ES-I3 (cell line): Measurements from ENCODE around the gene KRTAP10-4.

Experiments used
- H3K36me3 ChIP-seq: 2 replicates; pipeline ENCODE4 v1.6.1; 2013; ENCODE audit warnings: mild to moderate bottlenecking, low read length, control low read depth, moderate library complexity; ENCODE audit not compliant: insufficient read depth
- H3K4me1 ChIP-seq: 2 replicates; pipeline ENCODE4 v1.6.1; 2013; ENCODE audit warnings: mild to moderate bottlenecking, control low read depth, low read length; ENCODE audit not compliant: insufficient read depth
- H3K9ac ChIP-seq: 2 replicates; pipeline ENCODE4 v1.6.1; 2013; ENCODE audit warnings: low read depth, mild to moderate bottlenecking, low read length, moderate library complexity
- H3K9me3 ChIP-seq: 2 replicates; pipeline ENCODE4 v1.6.1; 2013; ENCODE audit warnings: mild to moderate bottlenecking, low read length, moderate library complexity; ENCODE audit not compliant: control insufficient read depth, insufficient read depth

KRTAP10-4 gene

DNA sequence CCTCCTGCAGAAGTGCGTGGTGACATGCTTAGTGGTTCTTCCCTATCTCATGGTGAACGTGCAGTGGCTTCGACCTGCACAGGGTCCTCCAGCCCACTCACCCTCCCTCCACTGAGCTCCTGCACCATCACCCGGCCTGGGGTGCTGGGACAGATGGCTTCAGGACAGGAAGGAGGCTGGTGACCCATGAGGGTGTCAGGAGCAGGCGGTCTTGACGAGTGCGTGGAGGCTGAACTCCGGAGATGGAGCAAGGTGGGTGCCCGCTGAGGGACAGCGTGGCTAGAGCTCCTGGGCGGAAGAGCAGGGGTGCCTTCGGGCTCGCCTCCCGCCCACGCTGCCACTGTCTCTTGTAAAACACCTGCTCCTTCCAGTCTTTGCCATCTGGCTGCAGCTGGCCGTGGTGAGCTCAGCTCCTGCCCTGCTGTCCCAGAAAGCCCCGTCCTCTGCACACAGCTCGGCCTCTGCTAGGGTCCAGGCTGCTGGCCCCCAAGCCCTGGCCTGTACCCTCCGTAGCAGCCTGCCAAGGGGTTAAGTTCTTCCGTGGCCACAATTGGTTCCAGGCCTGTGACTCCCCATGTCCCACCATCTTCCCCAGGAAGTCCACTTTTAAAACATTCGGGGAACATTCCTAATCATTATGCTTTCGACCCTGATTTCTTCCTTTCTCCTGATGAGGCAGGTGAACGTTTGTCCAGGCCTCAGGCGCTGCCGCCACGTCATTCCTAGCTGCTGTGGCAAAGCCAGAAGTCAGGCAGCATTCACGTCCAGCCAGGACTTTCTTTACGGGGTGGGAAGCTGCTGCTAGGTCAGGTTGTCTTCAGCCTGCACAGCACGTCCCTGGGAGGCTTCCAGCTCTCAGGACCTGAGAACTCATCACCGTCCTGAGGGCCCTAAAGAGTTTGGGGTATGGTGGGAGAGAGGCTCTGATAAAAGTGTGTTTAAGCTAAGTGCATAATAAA, 41.6 kb upstream of the KRTAP10-4 start:
- H3K36me3 ChIP-seq = no peaks in the 10 kb centered on the region
- no peaks in the 10 kb centered on the region for H3K4me1 ChIP-seq
- no peaks in the 10 kb centered on the region for H3K9me3 ChIP-seq
- H3K9ac ChIP-seq = no peak overlapping the region

DNA sequence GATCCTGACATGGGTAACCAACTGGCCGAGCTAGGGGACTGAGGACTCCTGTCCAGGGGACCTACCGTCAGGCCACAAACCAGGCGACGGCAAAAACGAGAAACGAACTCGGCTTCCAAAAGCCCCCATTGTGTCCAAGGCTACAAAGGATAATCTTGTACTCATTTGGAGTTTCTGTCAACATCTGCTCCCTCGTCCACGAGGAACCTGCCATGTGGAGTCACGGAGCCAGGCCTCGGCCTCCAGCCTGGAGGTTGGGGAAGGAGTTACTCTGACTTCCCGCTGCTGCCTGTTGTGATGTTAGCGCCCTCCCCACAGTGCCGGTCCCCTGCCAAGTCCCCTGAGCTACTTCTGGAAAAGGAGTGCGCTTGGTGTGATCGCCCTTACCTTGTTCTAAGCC, 40.8 kb upstream of the KRTAP10-4 start:
- H3K36me3 ChIP-seq = no peaks in the 10 kb centered on the region
- H3K9me3 ChIP-seq = no peaks in the 10 kb centered on the region
- no peak overlapping the region for H3K9ac ChIP-seq
- no peaks in the 10 kb centered on the region for H3K4me1 ChIP-seq

DNA sequence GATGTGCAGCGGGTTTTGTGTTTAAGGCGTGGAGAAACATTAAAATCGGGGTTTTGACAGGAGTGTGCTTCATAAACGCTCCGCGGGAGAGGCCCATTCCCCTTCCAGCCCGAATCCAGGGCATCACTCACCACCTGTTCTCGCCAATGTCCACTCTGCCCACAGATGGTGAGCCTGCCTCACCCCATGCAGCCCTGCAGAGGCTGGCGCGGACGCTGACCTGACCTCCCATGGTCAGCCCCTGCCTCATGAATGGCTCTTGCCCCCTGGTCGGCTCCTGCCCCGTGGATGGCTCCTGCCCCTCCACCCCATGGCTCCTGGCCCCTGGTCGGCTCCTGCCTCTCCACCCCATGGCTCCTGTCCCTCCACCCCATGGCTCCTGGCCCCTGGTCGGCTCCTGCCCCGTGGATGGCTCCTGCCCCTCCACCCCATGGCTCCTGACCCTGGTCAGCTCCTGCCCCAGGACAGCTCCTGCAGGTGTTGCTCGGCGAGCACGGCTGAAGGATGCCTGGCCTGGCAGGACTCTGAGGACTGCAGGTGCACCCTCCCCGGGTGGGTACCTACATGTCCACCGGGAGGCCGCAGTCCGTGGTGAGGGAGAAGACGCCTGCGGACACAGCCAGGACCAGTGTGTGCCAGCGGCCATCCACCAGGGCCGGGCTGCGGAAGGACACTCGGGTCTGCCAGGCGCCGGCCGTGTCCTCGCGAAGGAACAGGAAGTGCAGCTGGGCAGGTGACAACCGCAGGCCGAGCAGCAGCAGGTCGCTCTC, 40.2 kb upstream of the KRTAP10-4 start:
- Histone ChIP-seq H3K9ac (no peak overlapping the region), H3K9me3 (no peaks in the 10 kb centered on the region), H3K36me3 (no peaks in the 10 kb centered on the region), H3K4me1 (no peaks in the 10 kb centered on the region)

- no peak overlapping the region for H3K9ac ChIP-seq
- no peaks in the 10 kb centered on the region for H3K36me3 ChIP-seq
- H3K4me1 ChIP-seq = no peaks in the 10 kb centered on the region
- no peaks in the 10 kb centered on the region for H3K9me3 ChIP-seq
These were observed 39.5 kb upstream of the KRTAP10-4 start for GRCh38 chr21:44533891-44534627.

DNA sequence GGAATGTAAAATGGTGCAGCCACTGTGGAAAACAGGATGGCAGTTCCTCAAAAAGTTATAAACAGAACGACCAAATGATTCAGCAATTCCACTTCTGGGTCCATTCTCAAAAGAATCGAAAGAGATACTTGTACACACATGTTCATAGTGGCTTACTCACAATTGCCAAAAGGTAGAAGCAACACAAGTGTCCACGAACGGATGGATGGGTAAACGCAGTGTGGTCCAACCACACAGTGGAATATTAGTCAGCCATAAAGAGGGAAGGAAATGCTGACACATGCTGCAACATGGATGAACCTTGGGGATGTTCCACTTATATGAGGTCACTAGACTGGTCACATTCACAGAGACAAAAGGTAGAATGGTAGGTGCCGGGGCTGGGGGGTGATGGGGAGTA, 38.8 kb upstream of the KRTAP10-4 start:
- Histone ChIP-seq H3K9me3 (no peaks in the 10 kb centered on the region), H3K4me1 (no peaks in the 10 kb centered on the region), H3K9ac (no peak overlapping the region), H3K36me3 (no peaks in the 10 kb centered on the region)

DNA sequence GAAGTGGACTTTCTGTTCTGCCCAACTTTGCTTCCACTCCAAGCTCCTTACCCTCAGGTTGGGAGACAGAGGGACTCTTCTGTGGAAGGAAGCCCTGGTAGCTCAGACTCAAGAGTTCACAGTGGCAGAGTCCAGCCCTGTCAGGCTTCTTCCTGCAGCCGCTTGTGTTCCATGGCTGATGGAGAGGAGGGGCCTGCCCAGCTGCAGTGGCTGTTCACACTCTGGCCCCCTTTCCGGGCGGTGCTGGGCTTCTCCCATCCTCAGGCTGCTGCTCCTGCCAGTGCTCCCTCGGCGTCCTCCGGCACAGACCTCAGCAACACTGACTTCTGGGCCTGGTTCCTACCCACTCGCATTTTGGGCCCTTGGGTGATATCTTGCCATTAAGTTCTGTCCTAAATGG, 37.6 kb upstream of the KRTAP10-4 start:
- H3K9ac ChIP-seq = no peak overlapping the region
- H3K9me3 ChIP-seq = no peaks in the 10 kb centered on the region
- H3K36me3 ChIP-seq = no peaks in the 10 kb centered on the region
- H3K4me1 ChIP-seq = no peaks in the 10 kb centered on the region

DNA sequence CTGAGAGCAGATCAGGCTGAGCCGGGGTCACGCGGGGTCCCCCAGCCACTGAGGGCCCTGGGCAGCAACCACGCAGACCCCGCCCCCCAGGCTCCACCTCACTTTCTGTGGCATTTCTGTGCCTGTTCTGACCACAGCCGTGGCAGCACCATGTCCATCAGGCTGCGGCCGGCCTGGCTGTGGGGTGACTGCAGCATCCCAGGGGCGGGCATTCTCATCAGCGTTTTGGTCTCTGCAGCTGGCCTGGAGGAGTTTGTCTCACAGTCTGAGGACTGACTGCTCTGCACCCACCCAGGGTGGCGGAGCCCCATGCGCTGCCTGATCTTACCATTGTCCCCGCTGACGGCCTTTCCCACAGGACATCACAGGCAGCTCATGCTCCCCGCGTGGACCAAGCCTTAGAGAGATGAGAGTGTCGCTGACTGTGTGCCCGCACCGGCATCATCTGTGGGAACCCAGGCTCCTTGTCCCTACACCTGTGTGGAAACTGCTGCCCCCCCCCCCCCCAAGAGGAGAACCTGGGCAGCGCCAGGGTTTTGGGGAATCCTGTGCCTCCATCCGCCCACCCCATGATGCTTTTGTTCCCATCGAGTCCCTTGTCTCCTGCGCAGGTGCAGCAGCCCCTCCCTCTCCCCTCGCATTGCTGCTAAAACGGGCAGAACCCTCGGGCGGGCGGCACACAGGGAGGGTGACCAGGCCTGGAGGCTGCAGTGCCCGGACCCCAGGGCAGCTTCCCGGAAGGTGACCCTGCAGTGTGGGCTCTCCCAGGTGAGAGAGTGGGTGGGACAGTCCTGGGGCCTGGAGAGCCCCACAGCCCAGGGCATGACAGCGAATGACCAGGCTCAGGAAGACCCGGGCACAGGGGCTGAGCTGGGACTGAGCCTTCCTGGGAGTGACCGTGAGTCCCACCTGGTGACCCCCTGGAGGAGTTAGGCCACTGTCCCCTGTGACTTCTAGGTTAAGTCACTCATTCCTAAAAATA, 35.3 kb upstream of the KRTAP10-4 start:
- Histone ChIP-seq H3K36me3 (no peaks in the 10 kb centered on the region), H3K9ac (no peak overlapping the region), H3K9me3 (peaks cover 5% of the 10 kb centered on the region; the same call in 1 of the 2 replicates), H3K4me1 (no peaks in the 10 kb centered on the region)

DNA sequence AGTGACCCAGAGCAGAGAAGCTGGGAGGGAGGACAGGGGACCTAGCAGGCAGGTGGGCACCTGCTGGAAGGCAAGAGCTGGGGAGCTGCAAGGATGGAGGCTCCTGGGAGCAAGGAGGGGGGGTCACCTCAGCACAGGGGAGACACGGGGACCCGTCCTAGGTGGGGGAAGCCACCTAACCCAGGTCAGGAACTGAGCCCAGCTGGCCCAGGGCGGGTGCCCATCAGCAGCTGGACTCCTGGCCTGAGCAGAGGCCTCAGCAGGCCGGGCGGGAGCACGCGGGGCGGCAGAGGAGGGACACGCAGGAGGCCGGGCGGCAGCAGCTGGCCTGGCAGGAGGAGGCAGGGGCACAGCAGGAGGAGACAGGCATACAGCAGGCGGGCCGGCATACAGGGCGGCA, 34.5 kb upstream of the KRTAP10-4 start:
- H3K9me3 ChIP-seq = peaks cover 7% of the 10 kb centered on the region; the same call in 1 of the 2 replicates
- H3K9ac ChIP-seq = no peak overlapping the region
- no peaks in the 10 kb centered on the region for H3K4me1 ChIP-seq
- H3K36me3 ChIP-seq = no peaks in the 10 kb centered on the region

- H3K9me3 ChIP-seq = peaks cover 7% of the 10 kb centered on the region; the same call in 1 of the 2 replicates
- no peaks in the 10 kb centered on the region for H3K4me1 ChIP-seq
- H3K9ac ChIP-seq = no peak within 1 kb of the TSS
- H3K36me3 ChIP-seq = no peaks in the 10 kb centered on the region
These were observed 33.4 kb upstream of the KRTAP10-4 start, which contains the start of gene KRTAP10-1 for GRCh38 chr21:44539991-44540666. Gene KRTAP10-1 (minus strand): TSS chr21:44540195. CDS start chr21:44540150, 45 bp downstream.

DNA sequence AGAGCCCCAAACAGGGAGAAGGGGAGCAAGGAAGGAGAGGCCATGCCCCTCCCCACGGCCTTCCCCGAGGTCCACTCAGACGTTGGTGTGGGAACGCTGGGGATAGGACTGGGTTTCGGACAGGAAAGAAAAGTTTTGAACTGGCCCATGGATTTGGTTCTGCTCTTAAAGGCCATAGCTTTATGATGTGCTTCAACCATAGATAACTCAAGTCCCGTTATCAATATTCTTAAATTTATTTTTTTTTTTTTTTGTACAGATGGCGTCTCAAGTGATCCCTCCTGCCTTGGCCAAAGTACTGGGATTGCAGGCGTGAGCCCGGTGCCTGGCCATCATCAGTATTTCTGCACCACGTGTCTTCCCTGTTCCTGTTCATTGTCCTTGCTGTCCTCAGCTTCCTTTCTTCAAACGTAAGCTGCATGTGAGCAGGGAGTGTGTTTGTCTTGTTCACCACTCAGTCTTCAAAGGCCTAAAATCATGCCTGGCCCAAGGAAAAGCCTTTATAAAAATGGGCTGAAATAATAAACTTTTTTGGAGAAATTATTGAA, 32.7 kb upstream of the KRTAP10-4 start:
- no peaks in the 10 kb centered on the region for H3K36me3 ChIP-seq
- H3K9ac ChIP-seq = no peak overlapping the region
- H3K4me1 ChIP-seq = no peaks in the 10 kb centered on the region
- peaks cover 7% of the 10 kb centered on the region; the same call in 1 of the 2 replicates for H3K9me3 ChIP-seq

DNA sequence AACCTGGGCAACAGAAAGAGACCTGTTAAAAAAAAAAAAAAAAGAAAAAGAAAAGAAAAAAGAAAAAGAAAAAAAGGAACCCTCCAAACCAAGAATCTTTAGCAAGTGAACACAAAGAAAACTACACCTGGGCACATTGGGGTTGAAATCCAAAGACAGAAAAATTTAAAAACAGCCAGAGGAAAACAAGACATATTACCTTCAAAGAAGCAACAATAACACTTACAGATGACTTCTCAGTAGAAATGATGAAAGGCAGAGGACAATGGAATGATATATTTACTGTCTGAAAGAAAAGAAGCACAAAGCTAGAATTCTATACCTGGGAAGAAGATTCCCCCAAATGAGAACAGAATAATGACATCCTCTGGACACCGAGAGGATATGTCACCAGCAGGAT, 30.8 kb upstream of the KRTAP10-4 start:
- Histone ChIP-seq H3K36me3 (no peaks in the 10 kb centered on the region), H3K9me3 (peaks cover 7% of the 10 kb centered on the region), H3K4me1 (peaks cover 1% of the 10 kb centered on the region; the same call in 1 of the 2 replicates), H3K9ac (no peak overlapping the region)

GRCh38 chr21:44544566-44544965, 29.0 kb upstream of the KRTAP10-4 start:
- Histone ChIP-seq H3K36me3 (no peaks in the 10 kb centered on the region), H3K9me3 (peaks cover 7% of the 10 kb centered on the region), H3K4me1 (peaks cover 17% of the 10 kb centered on the region), H3K9ac (no peak overlapping the region)
